B cell (primary cell): ENCODE measurements around the gene SORT1. TPM values are rescaled to one million over a fixed set of nuclear protein-coding genes. Genes with fewer than 3 reads are reported as not detected.

Experiments
- ATAC-seq: fragments of 200-7000 bp; cut with Tn5 transposase; one replicate; pipeline ENCODE4 v1.10.0; 2021; ENCODE audit warnings: low read depth, mild to moderate bottlenecking, moderate number of reproducible peaks, moderate library complexity
- CTCF ChIA-PET: fragments of 350-600 bp; sonication (Branson Sonifier 250); formaldehyde crosslinking; loops from one replicate; lab custom pipeline; 2021; ENCODE audit warnings: antibody characterized with exemption, inconsistent platforms; lab: Charles Lee
- POLR2A ChIA-PET: fragments of 350-600 bp; sonication (Branson Sonifier 250); formaldehyde crosslinking; loops from one replicate; lab custom pipeline; 2021; ENCODE audit warnings: antibody characterized with exemption; lab: Charles Lee
- DNase-seq: peaks from one replicate; pipeline ENCODE4 v3.0.0; 2013
- H2AFZ ChIP-seq: 2 replicates; pipeline ENCODE4 v1.6.1; 2012; ENCODE audit warnings: mild to moderate bottlenecking, low read depth, low read length; ENCODE audit not compliant: insufficient read depth, poor library complexity, severe bottlenecking
- H3K27ac ChIP-seq, 2 donors: 1 replicate in 1 of 2; 2 replicates in 1 of 2; pipeline ENCODE4 v1.5.1; 2012 to 2013; ENCODE audit warnings: low read length in 2 of 2, mild to moderate bottlenecking in 2 of 2, moderate library complexity in 1 of 2
- H3K27me3 ChIP-seq, 4 experiments: fragments of 200-600 bp in 1 of 4; sonication (generic) in 1 of 4; replicated peaks in 1 of 4; 1 replicate in 2 of 4; 2 replicates in 2 of 4; pipeline versions ENCODE4 v1.6.1 to v1.7.0; 2013 to 2016; ENCODE audit warnings: low read length in 3 of 4, mild to moderate bottlenecking in 2 of 4, mixed read lengths in 1 of 4, moderate library complexity in 1 of 4; ENCODE audit not compliant: insufficient read depth in 4 of 4, control insufficient read depth in 3 of 4; ENCODE audit errors: control extremely low read depth in 1 of 4
- H3K36me3 ChIP-seq, 2 experiments: replicated peaks in 1 of 2; 1 replicate in 1 of 2; 2 replicates in 1 of 2; pipeline versions ENCODE4 v1.6.1 to v1.7.1; 2013; ENCODE audit warnings: low read length in 1 of 2; ENCODE audit not compliant: insufficient read depth in 2 of 2, control insufficient read depth in 1 of 2; ENCODE audit errors: control extremely low read depth in 1 of 2, extremely low read depth in 1 of 2
- H3K4me1 ChIP-seq, 2 donors: fragments of 200-600 bp in 1 of 2; sonication (generic) in 1 of 2; 1 replicate in 1 of 2; 2 replicates in 1 of 2; pipeline versions ENCODE4 v1.5.1 to v1.6.1; 2013 to 2017; ENCODE audit warnings: low read length in 2 of 2; ENCODE audit not compliant: control insufficient read depth in 2 of 2, insufficient read depth in 2 of 2
- H3K4me2 ChIP-seq: replicated peaks from 2 replicates; pipeline ENCODE3; 2012; ENCODE audit warnings: mild to moderate bottlenecking, low read depth, low read length; ENCODE audit not compliant: poor library complexity, severe bottlenecking
- H3K4me3 ChIP-seq, 5 experiments: fragments of 200-600 bp in 1 of 5; sonication (generic) in 1 of 5; 1 replicate in 3 of 5; 2 replicates in 2 of 5; pipeline versions ENCODE4 v1.5.1 to v1.7.0; 2011 to 2016; ENCODE audit warnings: low read length in 4 of 5, mild to moderate bottlenecking in 4 of 5, low read depth in 2 of 5, control low read depth in 1 of 5, moderate library complexity in 1 of 5; ENCODE audit not compliant: insufficient read depth in 1 of 5; ENCODE audit errors: control extremely low read depth in 1 of 5, extremely low read depth in 1 of 5
- H3K79me2 ChIP-seq: fragments of 200-600 bp; sonication (generic); one replicate; pipeline ENCODE4 v1.6.0; 2016; ENCODE audit warnings: low read length; ENCODE audit not compliant: control insufficient read depth, insufficient read depth
- H3K9ac ChIP-seq: fragments of 200-600 bp; sonication (generic); 2 replicates; pipeline ENCODE4 v1.6.1; 2017; ENCODE audit warnings: mild to moderate bottlenecking, low read length, moderate library complexity
- H3K9me3 ChIP-seq, 3 donors: one replicate each; pipeline versions ENCODE4 v1.6.1 to v1.7.1; 2013; ENCODE audit warnings: low read length in 2 of 3; ENCODE audit not compliant: control insufficient read depth in 2 of 3, insufficient read depth in 1 of 3; ENCODE audit errors: control extremely low read depth in 1 of 3
- H4K20me1 ChIP-seq: 2 replicates; pipeline ENCODE4 v1.6.0; 2012; ENCODE audit warnings: mild to moderate bottlenecking, low read length; ENCODE audit not compliant: insufficient read depth, control insufficient read depth, poor library complexity, severe bottlenecking
- H3K27ac Mint-ChIP-seq: one replicate; pipeline ENCODE4 v1.8.0; 2021; ENCODE audit warnings: mixed read lengths
- H3K27me3 Mint-ChIP-seq: one replicate; pipeline ENCODE4 v1.8.0; 2021; ENCODE audit warnings: mixed read lengths
- H3K4me1 Mint-ChIP-seq: one replicate; pipeline ENCODE4 v1.8.0; 2021; ENCODE audit warnings: mixed read lengths
- H3K4me3 Mint-ChIP-seq: one replicate; pipeline ENCODE4 v1.8.0; 2021; ENCODE audit warnings: mixed read lengths
- H3K9me3 Mint-ChIP-seq: one replicate; pipeline ENCODE4 v1.8.0; 2022; ENCODE audit warnings: mixed read lengths; ENCODE audit not compliant: insufficient read depth
- EZH2 ChIP-seq: IDR thresholded peaks from 2 replicates; pipeline ENCODE4 v1.6.1; 2012; ENCODE audit warnings: borderline replicate concordance, low read depth, mild to moderate bottlenecking, moderate library complexity, low read length; ENCODE audit not compliant: insufficient read depth, poor library complexity, severe bottlenecking
- whole genome bisulfite sequencing: methylation state at CpG from one replicate; pipeline ENCODE4 v1.1.5; 2013; ENCODE audit warnings: missing lambda C conversion rate; ENCODE audit not compliant: insufficient coverage; 5-methylcytosine and 5-hydroxymethylcytosine counted together
- intact Hi-C: fragments of 100-400 bp; cut with micrococcal nuclease; formaldehyde crosslinking; loops from one replicate; pipeline ENCODE4 v1.10.0; 2022
- polyA plus RNA-seq: library from polyadenylated mRNA; depleted of rRNA; stranded (reverse); fragments of >200 nt; gene quantifications from 2 replicates; pipeline ENCODE4 v1.2.3, GENCODE V29; 2012
- total RNA-seq, 2 donors: library from RNA; stranded (reverse); fragments of 120-200 nt in 1 of 2; gene quantifications; 1 replicate in 1 of 2; 2 replicates in 1 of 2; pipeline versions ENCODE4 v1.2.3 to v1.2.4, GENCODE V29; 2013 to 2022
- TF ChIP-seq, protein P1 (sequence below): fragments of 200-600 bp; IDR thresholded peaks from one replicate; pipeline ENCODE4 v1.8.0; 2022; ENCODE audit warnings: antibody characterized with exemption, mild to moderate bottlenecking

The SORT1 gene
- total and polyA plus RNA-seq, 2 donors (not counting 1 experiment from before 2014, with no cell fraction given): 0.13 to 0.25 TPM

DNA sequence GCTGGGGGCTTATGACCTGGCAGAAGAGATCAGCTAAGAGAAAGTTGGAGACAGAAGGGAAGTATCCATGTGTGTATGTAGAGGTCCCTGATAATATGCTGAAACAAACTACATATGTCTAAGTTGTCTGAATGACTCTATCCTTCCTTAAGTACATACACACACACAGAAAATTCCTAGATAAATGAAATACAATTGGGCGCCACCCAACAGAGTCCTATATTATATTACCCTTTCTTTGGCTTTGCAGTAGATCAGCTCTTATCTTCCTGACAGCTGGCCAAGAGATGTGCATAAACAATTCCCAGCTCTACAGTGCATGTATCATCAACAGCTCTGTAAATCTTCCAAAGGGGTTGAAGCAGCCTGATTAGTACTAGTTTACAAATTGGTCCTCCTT, 40.1 kb downstream of the SORT1 start:
- intact Hi-C loops: no loop called here
- DNase-seq (no peak), ATAC-seq (no peak)
- Histone ChIP-seq H3K9me3 (no peaks in the 10 kb centered on the region), H4K20me1 (no peaks in the 10 kb centered on the region), H3K79me2 (no peaks in the 10 kb centered on the region), H3K9ac (no peak overlapping the region), H3K4me3 (no peak overlapping the region), H3K36me3 (no peaks in the 10 kb centered on the region), H3K4me1 (no peaks in the 10 kb centered on the region), H2AFZ (no peak overlapping the region), H3K27ac (no peak overlapping the region), H3K4me2 (no peak overlapping the region), H3K27me3 (peaks cover 0 to 2% (median 0%) of the 10 kb centered on the region in 4 experiments)
- POLR2A ChIA-PET: no interaction called here
- Mint-ChIP-seq H3K4me3 (no peak overlapping the region), H3K4me1 (no peaks in the 10 kb centered on the region), H3K27ac (no peak overlapping the region), H3K27me3 (peaks cover 28% of the 10 kb centered on the region), H3K9me3 (no peaks in the 10 kb centered on the region)
- CTCF ChIA-PET: no interaction called here
- 100% methylated on average over 1 of the region's 1 CpG for WGBS
- TF ChIP-seq EZH2: no peak
- TF ChIP-seq, protein P1, sequence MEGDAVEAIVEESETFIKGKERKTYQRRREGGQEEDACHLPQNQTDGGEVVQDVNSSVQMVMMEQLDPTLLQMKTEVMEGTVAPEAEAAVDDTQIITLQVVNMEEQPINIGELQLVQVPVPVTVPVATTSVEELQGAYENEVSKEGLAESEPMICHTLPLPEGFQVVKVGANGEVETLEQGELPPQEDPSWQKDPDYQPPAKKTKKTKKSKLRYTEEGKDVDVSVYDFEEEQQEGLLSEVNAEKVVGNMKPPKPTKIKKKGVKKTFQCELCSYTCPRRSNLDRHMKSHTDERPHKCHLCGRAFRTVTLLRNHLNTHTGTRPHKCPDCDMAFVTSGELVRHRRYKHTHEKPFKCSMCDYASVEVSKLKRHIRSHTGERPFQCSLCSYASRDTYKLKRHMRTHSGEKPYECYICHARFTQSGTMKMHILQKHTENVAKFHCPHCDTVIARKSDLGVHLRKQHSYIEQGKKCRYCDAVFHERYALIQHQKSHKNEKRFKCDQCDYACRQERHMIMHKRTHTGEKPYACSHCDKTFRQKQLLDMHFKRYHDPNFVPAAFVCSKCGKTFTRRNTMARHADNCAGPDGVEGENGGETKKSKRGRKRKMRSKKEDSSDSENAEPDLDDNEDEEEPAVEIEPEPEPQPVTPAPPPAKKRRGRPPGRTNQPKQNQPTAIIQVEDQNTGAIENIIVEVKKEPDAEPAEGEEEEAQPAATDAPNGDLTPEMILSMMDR: no peak

GRCh38 chr1:109356915-109357314, 40.8 kb downstream of the SORT1 start:
- ChIA-PET POLR2A (interaction anchor here (0.6 kb wide), 1 partner anchor 238 kb away, joined by 4 read pairs; no protein-coding TSS in a partner anchor), CTCF (no interaction called here)
- peaks cover 35% of the 10 kb centered on the region for H3K27me3 Mint-ChIP-seq
- no CpG with 5 or more reads among the region's 1 CpG for WGBS
- H4K20me1 ChIP-seq: no peaks in the 10 kb centered on the region
- no peaks in the 10 kb centered on the region for H3K9me3 Mint-ChIP-seq
- no peaks in the 10 kb centered on the region for H3K4me1 Mint-ChIP-seq
- TF ChIP-seq EZH2: no peak
- TF ChIP-seq, protein P1: no peak
- no peak overlapping the region for H2AFZ ChIP-seq
- no peaks in the 10 kb centered on the region for H3K27me3 ChIP-seq
- no peaks in the 10 kb centered on the region for H3K36me3 ChIP-seq
- H3K27ac ChIP-seq: no peak overlapping the region
- no peak for ATAC-seq
- H3K4me3 Mint-ChIP-seq: no peak overlapping the region
- no peak overlapping the region for H3K9ac ChIP-seq
- H3K79me2 ChIP-seq: no peaks in the 10 kb centered on the region
- H3K4me3 ChIP-seq: no peak overlapping the region
- no peak for DNase-seq
- intact Hi-C loops: no loop called here
- H3K9me3 ChIP-seq: no peaks in the 10 kb centered on the region
- no peak overlapping the region for H3K4me2 ChIP-seq
- H3K4me1 ChIP-seq: no peaks in the 10 kb centered on the region
- H3K27ac Mint-ChIP-seq: no peak overlapping the region
